ENCODE measurements around the gene DPM2. TPM values are rescaled to one million over a fixed set of nuclear protein-coding genes. Genes with fewer than 3 reads are reported as not detected.

Gene DPM2
- total and polyA plus RNA-seq, 2 of the 4 experiments (the other 2 are of a cell fraction): 10.8 to 60.6 TPM

GRCh38 chr9:127913682-127914081 is 24.0 kb downstream of the DPM2 start:
- no peak overlapping the region; the same call in 1 of the 2 replicates for H2AK5ac ChIP-seq (ENCODE audit: low read depth, low read length)
- H2BK20ac ChIP-seq (ENCODE audit: low read depth, low read length): no peak overlapping the region
- 0 out of 2 replicates have a peak, but pooled peaks cover 4% of the 10 kb centered on the region for H4K20me1 ChIP-seq (ENCODE audit: insufficient read depth, low read length)
- no peak overlapping the region for H3K4me2 ChIP-seq (ENCODE audit: low read depth, low read length)
- no peak overlapping the region for H4K8ac ChIP-seq (ENCODE audit: low read depth in 2 of 2, low read length in 2 of 2)
- 99% methylated on average over 9 of the region's 11 CpGs; no CpG with 5 or more reads in 1 of the 2 experiments for WGBS, 2 experiments (ENCODE audit: extremely low coverage in 2 of 2, insufficient read length in 1 of 2)
- intact Hi-C loops (cut with micrococcal nuclease): loop anchor here (10.0 kb wide), 1 partner anchor 299 kb away; the partner anchor contains the start of gene STXBP1
- no peak overlapping the region for H2BK5ac ChIP-seq (ENCODE audit: low read depth, low read length, poor library complexity, severe bottlenecking)
- no peak overlapping the region for H3K56ac ChIP-seq (ENCODE audit: extremely low read depth, insufficient read depth, low read length)
- H2AFZ ChIP-seq (replicated peaks; ENCODE audit: low read length, poor library complexity): no peak overlapping the region
- ChIA-PET CTCF (no interaction called here), POLR2A (ENCODE audit: unreplicated experiment) (no interaction called here)
- no peak overlapping the region for H2BK120ac ChIP-seq (ENCODE audit: low read depth, low read length)
- H3K9ac ChIP-seq (ENCODE audit: low read depth, low read length): no peak overlapping the region
- no peak overlapping the region for H3K18ac ChIP-seq (ENCODE audit: low read depth, low read length)
- DNase-seq (no peak), ATAC-seq (ENCODE audit: low read depth) (no peak)
- no peak overlapping the region for H3K4me3 ChIP-seq (ENCODE audit: insufficient read depth, low read depth, low read length)
- no peak overlapping the region for H3K4ac ChIP-seq (ENCODE audit: low read depth, low read length)
- dilution Hi-C loops (cut with HindIII; ENCODE audit: low sequenced_read_pairs, unreplicated experiment): no loop called here
- peaks cover 21% of the 10 kb centered on the region for H3K4me1 ChIP-seq (ENCODE audit: control insufficient read depth, insufficient read depth, low read length)
- peaks cover 9% of the 10 kb centered on the region for H3K9me1 ChIP-seq (ENCODE audit: insufficient read depth, low read length)
- no peak overlapping the region for H2AK9ac ChIP-seq (replicated peaks; ENCODE audit: low read depth, low read length, poor library complexity)
- H4K91ac ChIP-seq (ENCODE audit: insufficient read depth, low read depth, low read length): no peak overlapping the region
- no TSS peak for BruUV-seq (replicated peaks)
- no peaks in the 10 kb centered on the region for H3K27me3 ChIP-seq (ENCODE audit: control insufficient read depth, insufficient read depth, low read length)
- no peak overlapping the region for H2BK15ac ChIP-seq (ENCODE audit: low read depth, low read length)
- no peak overlapping the region for H3K27ac ChIP-seq (ENCODE audit: insufficient read depth, low read length)
- H3K79me1 ChIP-seq (ENCODE audit: low read depth in 1 of 2, low read length in 2 of 2): peaks cover 4 to 36% of the 10 kb centered on the region in 2 experiments
- TF ChIP-seq RFX5 (IDR thresholded peaks at IDR 0.05; ENCODE audit: low read depth, low read length) (no peak), USF2 (IDR thresholded peaks at IDR 0.05; ENCODE audit: low read depth, low read length) (no peak), MXI1 (IDR thresholded peaks at IDR 0.05; ENCODE audit: borderline replicate concordance, low read depth, low read length) (no peak), POLR2A (IDR thresholded peaks at IDR 0.05; ENCODE audit: low read depth, low read length) (no peak)
- no peaks in the 10 kb centered on the region for H3K9me3 ChIP-seq (ENCODE audit: control insufficient read depth, insufficient read depth, low read length)
- no peak overlapping the region for H3K14ac ChIP-seq (replicated peaks; ENCODE audit: low read depth, low read length)
- no peak overlapping the region for H4K5ac ChIP-seq (ENCODE audit: low read depth, low read length)
- H3K36me3 ChIP-seq (ENCODE audit: control insufficient read depth, insufficient read depth, low read length): peaks cover 26% of the 10 kb centered on the region
- in situ Hi-C loops (cut with MboI; ENCODE audit: low sequenced_read_pairs): no loop called here
- H3K23ac ChIP-seq (ENCODE audit: low read depth, low read length): no peak overlapping the region

Data from IMR-90 (cell line).